Heart left ventricle (tissue), 13 donors: ENCODE results near the gene PRR7.

ENCODE experiments used
- POLR2A ChIP-seq, 2 donors: fragments of 450-650 bp; IDR thresholded peaks; one replicate each; pipeline ENCODE4 v1.6.1; 2017; ENCODE audit warnings: antibody characterized with exemption in 2 of 2, mild to moderate bottlenecking in 2 of 2, moderate library complexity in 2 of 2
- TF ChIP-seq, protein P1 (sequence below), 12 donors: fragments of 200-600 bp; sonication (generic) in 4 of 12; IDR thresholded peaks; one replicate each; pipeline versions ENCODE4 v1.5.0 to v1.8.0; 2018 to 2022; ENCODE audit warnings: antibody characterized with exemption in 12 of 12, mild to moderate bottlenecking in 5 of 12
- donor health status: ischemic (EF 13 %, LVEDD 7.1; RV severe dilation, severe dysfunction).
- donor health status: DM: no; HTN: yes; CAD: no.
- donor health status: DM: no; HTN: no; CAD: no.
- donor health status: ischemic (EF 25% LVEDD 6.9; RV normal size, moderate dysfunction).
- donor health status: ischemic (EF 25% LVEDD 5.7; RV mildly dilated, moderate dysfunction).
- donor health status: ischemic (EF 35%, LVEDD 5.7; RV mildly dilated, moderate dysfunction).
- donor health status: nonischemic (EF 11% LVEDD 7.7; RV severe dilation, severe dysfunction).
- donor health status: DM: yes; HTN: yes; CAD: no.
- donor health status: PGD.
- donor health status: ischemic (EF 29% LVEDD 5.4; RV normal size, mild dysfunction).
- donor health status: nonischemic (EF 23%, LVEDD 6.1; RV moderate dilation, normal function).

DNA sequence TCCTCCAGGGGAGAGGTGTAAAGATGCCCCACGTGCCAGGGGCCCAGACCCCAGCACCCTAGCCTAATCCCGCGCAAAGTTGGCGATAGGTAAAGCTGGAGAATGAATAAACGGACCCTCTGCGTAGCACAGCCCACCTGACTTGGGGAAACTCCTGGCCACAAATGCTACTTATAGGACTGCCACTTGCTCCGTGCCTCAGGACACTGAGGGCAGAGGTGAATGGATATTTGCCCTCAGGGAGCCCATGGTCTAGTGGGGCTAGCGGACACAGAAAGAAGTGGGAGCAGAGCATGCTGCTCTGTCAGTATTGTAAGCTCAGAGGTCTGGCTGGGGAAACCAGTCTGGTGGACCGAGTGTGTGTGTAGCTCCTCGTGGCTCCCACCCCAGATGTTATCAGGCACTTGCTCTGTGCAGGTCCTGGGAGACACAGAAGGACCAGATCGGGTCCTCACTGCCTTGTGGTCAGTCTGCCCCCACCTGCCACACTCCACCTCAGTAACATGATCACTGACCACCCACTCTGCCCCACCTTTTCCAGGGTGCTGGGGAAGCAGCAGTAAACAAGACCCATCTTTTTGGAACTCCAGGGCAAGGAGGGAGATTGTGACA is 19.3 kb upstream of the PRR7 start:
- TF ChIP-seq, protein P1, sequence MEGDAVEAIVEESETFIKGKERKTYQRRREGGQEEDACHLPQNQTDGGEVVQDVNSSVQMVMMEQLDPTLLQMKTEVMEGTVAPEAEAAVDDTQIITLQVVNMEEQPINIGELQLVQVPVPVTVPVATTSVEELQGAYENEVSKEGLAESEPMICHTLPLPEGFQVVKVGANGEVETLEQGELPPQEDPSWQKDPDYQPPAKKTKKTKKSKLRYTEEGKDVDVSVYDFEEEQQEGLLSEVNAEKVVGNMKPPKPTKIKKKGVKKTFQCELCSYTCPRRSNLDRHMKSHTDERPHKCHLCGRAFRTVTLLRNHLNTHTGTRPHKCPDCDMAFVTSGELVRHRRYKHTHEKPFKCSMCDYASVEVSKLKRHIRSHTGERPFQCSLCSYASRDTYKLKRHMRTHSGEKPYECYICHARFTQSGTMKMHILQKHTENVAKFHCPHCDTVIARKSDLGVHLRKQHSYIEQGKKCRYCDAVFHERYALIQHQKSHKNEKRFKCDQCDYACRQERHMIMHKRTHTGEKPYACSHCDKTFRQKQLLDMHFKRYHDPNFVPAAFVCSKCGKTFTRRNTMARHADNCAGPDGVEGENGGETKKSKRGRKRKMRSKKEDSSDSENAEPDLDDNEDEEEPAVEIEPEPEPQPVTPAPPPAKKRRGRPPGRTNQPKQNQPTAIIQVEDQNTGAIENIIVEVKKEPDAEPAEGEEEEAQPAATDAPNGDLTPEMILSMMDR (IDR thresholded peaks at IDR 0.05): no peak
- TF ChIP-seq POLR2A (IDR thresholded peaks at IDR 0.05): no peak
